ENCODE results near the gene DAGLA.

The DAGLA gene

GRCh38 chr11:61711498-61711897 is 31.3 kb downstream of the DAGLA start:
- DNase-seq: peak; percentile 88

DNA sequence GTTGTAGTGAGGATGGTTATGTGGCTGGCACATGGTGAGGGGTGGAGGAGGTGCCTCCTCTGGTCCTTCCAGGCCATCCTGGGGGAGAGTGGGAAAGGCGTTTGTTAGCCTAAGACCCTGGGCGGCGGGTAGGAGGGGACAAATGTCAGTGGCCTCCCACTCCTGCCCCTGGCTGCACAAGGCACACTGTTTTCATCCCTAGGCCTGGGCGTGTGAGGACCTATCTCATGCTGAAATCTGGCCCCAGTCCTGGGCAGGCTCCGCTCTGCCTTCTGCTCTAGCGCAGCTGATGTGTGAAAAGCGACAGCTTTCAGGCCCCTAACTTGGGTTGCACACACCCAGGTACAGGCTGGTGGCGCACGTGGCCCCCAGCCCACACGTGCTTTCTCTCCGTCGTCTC is 32.1 kb downstream of the DAGLA start:
- no peak for DNase-seq

GRCh38 chr11:61712846-61713245 is 32.7 kb downstream of the DAGLA start:
- DNase-seq: no peak

GRCh38 chr11:61713464-61713863 is 33.3 kb downstream of the DAGLA start:
- DNase-seq: no peak

GRCh38 chr11:61713906-61714305 is 33.7 kb downstream of the DAGLA start:
- DNase-seq: no peak

- no peak for DNase-seq
Measured at GRCh38 chr11:61714316-61714715, 34.1 kb downstream of the DAGLA start.

DNA sequence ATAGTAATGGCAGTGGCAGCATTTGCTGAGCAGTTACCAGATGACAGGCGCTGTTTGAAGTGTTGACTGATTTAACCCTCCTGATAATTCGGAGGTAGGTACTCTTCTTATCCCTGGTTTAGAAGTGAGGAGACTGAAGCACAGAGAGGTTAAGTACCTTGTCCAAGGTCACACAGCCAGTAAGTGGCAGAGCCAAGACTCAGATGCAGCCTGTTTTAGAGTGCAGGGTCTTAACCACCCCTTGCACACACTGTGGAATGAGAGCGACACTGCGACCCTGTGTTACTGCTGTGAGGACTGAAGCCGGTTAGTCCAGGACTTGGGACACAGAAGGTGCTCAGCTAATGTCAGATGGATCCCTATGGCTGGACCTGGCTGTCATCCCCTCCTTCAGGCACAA is 34.7 kb downstream of the DAGLA start:
- DNase-seq: no peak

DNA sequence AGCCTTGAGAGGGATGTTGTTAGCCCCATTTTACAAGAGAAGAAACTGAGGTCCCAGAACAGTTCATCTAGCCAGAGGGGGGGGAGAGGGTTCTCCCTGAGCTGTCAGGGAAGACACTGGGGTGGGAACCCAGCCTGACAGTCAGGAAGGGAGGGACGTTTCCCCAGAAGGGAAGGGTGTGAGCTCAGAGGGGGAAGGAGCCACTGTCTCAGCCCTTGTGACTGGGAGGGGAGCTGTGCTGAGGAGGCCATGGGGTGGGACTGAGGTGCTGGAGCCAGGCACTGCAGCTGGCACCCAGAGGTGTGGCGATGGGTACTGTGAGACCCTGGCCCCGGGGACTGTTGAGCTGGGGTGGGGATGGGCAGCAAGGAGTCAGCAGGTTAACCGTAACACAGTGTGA is 35.7 kb downstream of the DAGLA start:
- DNase-seq: no peak

- no peak for DNase-seq
Measured at GRCh38 chr11:61716478-61717285, 36.5 kb downstream of the DAGLA start.

- DNase-seq: no peak
Measured at GRCh38 chr11:61717286-61718033, 37.3 kb downstream of the DAGLA start.

- DNase-seq: no peak
Measured at GRCh38 chr11:61718046-61718531, 37.9 kb downstream of the DAGLA start.

- DNase-seq: peak; percentile 80
Measured at GRCh38 chr11:61718621-61719302, 38.6 kb downstream of the DAGLA start.

DNA sequence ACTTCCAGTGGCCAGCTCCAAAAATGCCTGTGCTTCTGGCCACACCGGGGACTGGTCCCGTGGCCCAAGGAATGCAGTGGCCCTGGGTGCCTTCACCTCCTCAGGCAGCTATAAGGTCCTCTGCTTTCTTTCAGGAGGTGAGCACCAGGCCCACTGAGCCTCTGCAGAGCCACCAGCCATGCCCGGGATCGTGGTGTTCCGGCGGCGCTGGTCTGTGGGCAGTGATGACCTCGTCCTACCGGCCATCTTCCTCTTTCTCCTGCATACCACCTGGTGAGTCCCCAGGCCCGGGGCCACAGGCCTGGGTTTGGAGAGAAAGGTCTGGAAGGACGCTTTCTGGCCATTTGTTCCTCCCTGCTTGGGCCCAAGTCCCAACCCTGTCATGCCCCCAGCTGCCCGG is 39.8 kb downstream of the DAGLA start:
- no peak for DNase-seq

- no peak for DNase-seq
Measured at GRCh38 chr11:61720597-61720996, 40.4 kb downstream of the DAGLA start.

DNA sequence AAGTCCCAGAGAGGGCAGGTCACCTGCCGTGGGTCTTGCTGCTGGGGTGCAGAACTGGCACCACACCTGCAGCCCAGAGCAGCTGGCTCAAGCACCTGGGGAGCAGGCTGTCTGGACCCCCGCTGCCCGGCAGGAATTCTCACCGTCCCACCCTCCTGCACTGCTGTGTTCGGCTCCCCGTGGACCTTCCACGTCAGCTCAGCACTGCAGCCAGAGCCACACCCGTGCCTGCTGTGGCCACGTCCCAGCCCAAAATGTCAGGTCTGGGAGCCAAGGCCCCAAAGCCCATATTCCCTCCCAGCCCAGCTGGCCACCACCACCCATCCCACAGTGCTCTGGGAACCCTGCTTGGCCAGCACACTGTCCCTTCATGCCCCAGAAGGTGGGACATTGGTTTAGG is 44.2 kb downstream of the DAGLA start:
- DNase-seq: no peak

- DNase-seq: no peak
Measured at GRCh38 chr11:61725781-61726231, 45.6 kb downstream of the DAGLA start.

DNA sequence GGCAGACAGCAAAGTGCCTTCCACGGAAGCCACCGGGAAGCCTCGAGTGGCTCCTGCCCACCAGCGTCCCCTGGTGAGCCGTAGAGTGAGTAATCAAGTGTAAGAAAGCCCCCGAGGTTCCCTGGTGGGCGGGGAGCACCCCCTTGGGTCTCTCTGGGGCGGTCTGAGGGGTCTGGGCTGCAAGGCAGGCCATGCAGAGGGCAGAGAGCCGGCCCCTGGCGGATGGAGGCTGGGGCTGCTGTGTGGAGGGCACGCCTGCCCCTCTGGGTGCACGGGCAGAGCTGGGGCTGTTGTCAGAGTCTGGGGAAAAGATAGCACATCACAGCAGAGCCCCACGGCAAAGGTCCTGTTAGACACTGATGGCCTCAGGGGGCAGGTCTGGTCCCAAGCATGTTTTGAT is 46.6 kb downstream of the DAGLA start:
- DNase-seq: no peak

DNA sequence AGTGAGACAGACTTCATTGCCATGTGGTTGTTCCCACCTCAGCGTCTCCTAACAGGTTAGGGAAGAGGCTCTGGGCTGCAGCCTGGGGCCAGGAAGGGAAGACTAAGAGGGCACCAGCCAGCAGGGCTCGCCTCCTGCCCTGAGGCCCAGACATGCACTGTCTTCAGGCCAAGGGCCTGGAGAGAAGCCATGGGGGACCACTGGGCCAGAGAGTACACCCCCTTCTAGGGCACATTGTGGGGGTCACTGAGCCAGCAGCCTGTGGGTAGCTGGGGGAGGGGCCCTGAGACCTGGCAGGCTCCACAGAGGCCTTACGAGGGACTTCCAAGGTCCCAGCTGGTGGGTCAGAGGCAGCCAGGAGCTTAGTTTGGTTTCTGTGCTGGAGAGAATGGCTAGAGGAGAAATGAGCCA is 47.2 kb downstream of the DAGLA start:
- DNase-seq: no peak

DNA sequence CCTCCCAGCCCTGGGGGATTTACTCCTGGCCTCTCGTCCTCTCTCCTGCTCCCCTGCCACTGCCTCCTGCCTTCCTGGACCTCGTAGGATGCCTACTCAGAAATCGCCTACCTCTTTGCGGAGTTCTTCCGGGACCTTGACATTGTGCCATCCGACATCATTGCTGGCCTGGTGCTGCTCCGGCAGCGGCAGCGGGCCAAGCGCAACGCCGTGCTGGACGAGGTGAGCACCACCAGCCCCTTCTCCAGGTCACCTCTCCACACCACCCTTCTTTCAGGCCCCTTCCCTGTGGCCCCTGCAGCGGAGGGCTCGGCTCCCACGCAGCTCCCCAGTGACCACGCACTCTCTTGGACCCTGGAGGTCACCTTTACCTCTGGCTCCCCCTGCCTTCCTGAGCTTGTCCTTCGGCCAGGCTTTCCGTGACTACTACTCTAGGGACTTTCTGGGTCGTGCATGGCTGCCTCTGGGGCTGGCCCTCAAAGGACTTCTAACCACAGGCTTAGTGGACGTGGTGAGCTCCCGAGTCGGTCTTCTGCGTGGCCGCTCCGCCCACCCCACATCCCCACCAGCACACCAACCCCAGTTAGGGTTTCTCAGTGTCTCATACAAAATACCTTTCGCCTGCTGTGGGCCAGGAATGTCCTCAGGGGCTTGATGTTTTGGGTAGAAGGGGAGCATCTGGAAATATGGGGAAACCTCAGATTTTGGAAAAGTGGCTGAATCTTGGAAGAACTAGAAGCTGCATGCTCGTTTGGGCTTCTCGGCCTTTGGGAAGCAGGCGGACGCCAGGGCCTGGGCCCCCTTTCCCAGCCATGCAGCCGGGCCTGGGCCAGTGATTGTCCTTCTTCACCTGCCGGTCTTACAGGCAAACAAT is 48.1 kb downstream of the DAGLA start:
- DNase-seq: no peak

DNA sequence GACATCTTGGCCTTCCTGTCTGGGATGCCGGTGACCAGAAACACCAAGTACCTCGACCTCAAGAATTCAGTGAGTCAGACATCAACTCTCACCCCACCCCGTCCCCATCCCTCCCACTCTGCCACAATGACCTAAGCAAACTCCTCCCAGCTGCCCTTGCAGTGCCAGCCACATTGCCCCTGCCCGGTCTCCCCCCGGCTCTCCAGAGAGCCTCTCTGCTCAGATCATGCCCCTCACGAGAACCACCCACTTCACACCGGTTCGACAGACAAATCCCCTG is 48.7 kb downstream of the DAGLA start:
- DNase-seq: no peak

DNA sequence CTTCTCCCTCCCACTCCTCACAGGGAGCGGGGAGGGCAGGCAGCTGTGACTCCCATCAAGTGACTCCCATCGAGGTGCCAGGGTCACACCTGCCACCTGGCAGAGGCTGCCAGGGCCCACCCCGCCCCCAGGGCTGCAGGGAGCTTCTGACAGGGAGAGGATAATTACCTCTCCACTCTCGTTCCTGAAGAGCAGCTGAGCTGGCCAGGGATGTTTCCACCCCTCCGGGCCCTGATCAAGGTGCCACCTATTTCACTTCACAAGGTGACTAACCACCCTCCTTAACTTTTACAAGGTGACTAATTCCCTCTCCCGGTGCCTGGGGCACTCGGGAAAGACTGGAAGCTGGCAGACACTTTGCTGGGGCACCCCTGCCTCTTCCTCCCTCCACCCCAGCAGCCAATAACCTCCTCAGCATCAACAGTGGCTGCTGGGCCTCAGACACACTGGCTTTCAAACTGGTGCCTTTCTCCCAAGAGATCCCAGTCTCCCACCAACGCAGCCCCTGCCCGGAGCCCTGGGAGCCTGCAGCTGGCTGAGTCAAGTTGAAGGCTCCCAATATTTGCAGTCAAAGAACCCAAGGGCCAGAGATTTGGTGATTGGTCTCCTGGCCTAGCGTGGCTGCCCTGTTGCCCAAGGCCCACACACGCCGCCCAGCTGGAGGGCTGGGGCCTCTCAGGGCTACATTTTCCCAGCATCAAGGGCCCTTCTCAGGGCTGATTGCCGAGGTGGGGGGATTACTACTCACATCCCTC is 50.2 kb downstream of the DAGLA start:
- DNase-seq: no peak

Data from NCI-H82 (cell line).